ENCODE results near the gene IER2. TPM values are rescaled to one million over a fixed set of nuclear protein-coding genes. Genes with fewer than 3 reads are reported as not detected.

Gene IER2
- total and polyA plus RNA-seq, 2 of the 8 experiments (the other 6 are each of a cell fraction or from before 2014, with no cell fraction given), result 84.5 to 138 TPM

- no peaks in the 10 kb centered on the region for H3K23me2 ChIP-seq (ENCODE audit: low read depth, low read length)
- H2AK5ac ChIP-seq (ENCODE audit: low read depth, low read length), result no peak overlapping the region
- H4K91ac ChIP-seq (replicated peaks; ENCODE audit: insufficient read length, low read length), result no peak overlapping the region
- H3K4me3 ChIP-seq (ENCODE audit: extremely low read depth in 1 of 4, insufficient read depth in 2 of 4, low read depth in 3 of 4, low read length in 4 of 4), result no peak overlapping the region
- no peak overlapping the region; the same call in 1 of the 2 replicates for H3K27ac ChIP-seq (ENCODE audit: low read depth, low read length)
- no peak overlapping the region for H2BK5ac ChIP-seq (ENCODE audit: low read depth, low read length)
- ChIA-PET POLR2A (ENCODE audit: partially characterized antibody) (interaction anchor here (1.0 to 19.5 kb wide), 5 partner anchors 6 to 177 kb away, joined by 3 to 228 read pairs (median 12); partner anchors contain the start of genes FARSA, NACC1 and TRMT1), CTCF (ENCODE audit: partially characterized antibody) (interaction anchor here (0.6 to 0.9 kb wide), 2 partner anchors 9 to 37 kb away, joined by 3 read pairs; no protein-coding TSS in a partner anchor)
- no peaks in the 10 kb centered on the region for H3K27me3 ChIP-seq (replicated peaks in 1 of 4; ENCODE audit: control insufficient read depth in 3 of 4, extremely low read depth in 1 of 4, insufficient read depth in 3 of 4, low read length in 3 of 4)
- no peak overlapping the region for H3K23ac ChIP-seq (ENCODE audit: insufficient read length)
- peaks cover 0 to 1% of the 10 kb centered on the region in 2 experiments for H4K20me1 ChIP-seq (replicated peaks in 1 of 2; ENCODE audit: control insufficient read depth in 1 of 2, insufficient read depth in 2 of 2, low read length in 2 of 2)
- no peak overlapping the region for H3K18ac ChIP-seq (ENCODE audit: extremely low read depth, low read length)
- H3K56ac ChIP-seq (replicated peaks; ENCODE audit: insufficient read length, low read depth, low read length), result no peak overlapping the region
- H3K4me1 ChIP-seq (replicated peaks in 1 of 4; ENCODE audit: control insufficient read depth in 3 of 4, insufficient read depth in 4 of 4, low read length in 3 of 4), result 0 out of 7 replicates have a peak, but pooled peaks cover 0 to 2% (median 0%) of the 10 kb centered on the region in 4 experiments
- H4K5ac ChIP-seq (ENCODE audit: insufficient read length, low read depth, low read length), result no peak overlapping the region
- H4K8ac ChIP-seq (ENCODE audit: extremely low read depth, insufficient read depth, low read length), result no peak overlapping the region
- H2AFZ ChIP-seq (ENCODE audit: low read length), result no peak overlapping the region
- H3K9me3 ChIP-seq (ENCODE audit: insufficient read depth in 2 of 2, low read depth in 1 of 2, low read length in 1 of 2), result no peaks in the 10 kb centered on the region
- 97% methylated on average over 12 of the region's 15 CpGs; no CpG with 5 or more reads in 1 of the 2 experiments for WGBS, 2 experiments (ENCODE audit: extremely low coverage in 1 of 2, insufficient coverage in 1 of 2, insufficient read length in 1 of 2, insufficient replicate concordance in 2 of 2, low coverage in 1 of 2, low lambda C conversion rate in 2 of 2, missing lambda C conversion rate in 1 of 2)
- H3K79me1 ChIP-seq (ENCODE audit: low read depth, low read length), result peaks cover 5% of the 10 kb centered on the region
- H3K14ac ChIP-seq (ENCODE audit: insufficient read length), result no peak overlapping the region
- H3K9ac ChIP-seq (replicated peaks in 1 of 4; ENCODE audit: extremely low read depth in 1 of 4, low read depth in 3 of 4, low read length in 3 of 4), result no peak overlapping the region
- no peak overlapping the region for H2BK12ac ChIP-seq (ENCODE audit: low read depth, low read length)
- no peak overlapping the region for H2BK15ac ChIP-seq (ENCODE audit: low read length)
- no peak overlapping the region for H2BK20ac ChIP-seq (ENCODE audit: low read length)
- DNase-seq (ENCODE audit: low read depth in 1 of 2, low spot score in 2 of 2), result no peak
- H2BK120ac ChIP-seq (replicated peaks; ENCODE audit: low read depth, low read length), result no peak overlapping the region
- no peak overlapping the region for H3K4me2 ChIP-seq (ENCODE audit: insufficient read depth in 1 of 2, low read depth in 2 of 2, low read length in 2 of 2)
- peaks cover 6 to 24% (median 23%) of the 10 kb centered on the region in 4 experiments for H3K36me3 ChIP-seq (ENCODE audit: control insufficient read depth in 2 of 4, insufficient read depth in 4 of 4, low read length in 3 of 4)
- H3K4ac ChIP-seq (replicated peaks; ENCODE audit: insufficient read length, low read depth, low read length), result no peak overlapping the region
- peaks cover 0 to 6% of the 10 kb centered on the region in 2 experiments; a peak in 2 of 4 replicates for H3K79me2 ChIP-seq (ENCODE audit: control insufficient read depth in 1 of 2, insufficient read depth in 2 of 2, low read length in 2 of 2)
- no peak for FAIRE-seq
- TF ChIP-seq TEAD4 (IDR thresholded peaks at IDR 0.05; ENCODE audit: low read depth, low read length), result no peak
- no peak for TF ChIP-seq CHD1 (IDR thresholded peaks at IDR 0.05; ENCODE audit: low read depth, low read length)
- TF ChIP-seq CTCF (IDR thresholded peaks at IDR 0.05; ENCODE audit: control extremely low read depth in 1 of 3, insufficient read depth in 1 of 3, low read depth in 1 of 3, low read length in 3 of 3), result no peak
- no peak for TF ChIP-seq SP1 (IDR thresholded peaks at IDR 0.05; ENCODE audit: low read depth, low read length)
- TF ChIP-seq MAX (IDR thresholded peaks at IDR 0.05), result no peak
- TF ChIP-seq PHF8 (conservative IDR thresholded peaks at IDR 0.05; ENCODE audit: low read depth, low read length), result no peak
- no peak for TF ChIP-seq MAFK (IDR thresholded peaks at IDR 0.05; ENCODE audit: low read depth, low read length)
- no peak for TF ChIP-seq KDM4A (IDR thresholded peaks at IDR 0.05; ENCODE audit: low read depth, low read length, severe bottlenecking)
- no peak for TF ChIP-seq SP2 (IDR thresholded peaks at IDR 0.05; ENCODE audit: low read length)
- TF ChIP-seq CHD2 (IDR thresholded peaks at IDR 0.05; ENCODE audit: low read length), result no peak
- TF ChIP-seq JUN (IDR thresholded peaks at IDR 0.05; ENCODE audit: low read depth, low read length), result no peak
Measured at GRCh38 chr19:13110099-13110610, 40.1 kb upstream of the IER2 start.

All from H1 (cell line).